Muscle of back (tissue), 13 donors: ENCODE data around the gene CCDC68. TPM values are rescaled to one million over a fixed set of nuclear protein-coding genes. Genes with fewer than 3 reads are reported as not detected.
"Not testable (repeated sequence)": the region's sequence is repeated elsewhere in the genome, so short reads cannot be mapped to it uniquely, and the experiment has no call there.

Source experiments
- DNase-seq, 3 donors: peaks; one replicate each; pipeline versions ENCODE4 v3.0.0 to v3.0.0-alpha.2; 2013
- long read RNA-seq, 9 donors: transcript quantifications; one replicate each; lab custom pipeline, GENCODE V29; 2026
- polyA plus RNA-seq, 10 donors: library from polyadenylated mRNA; unstranded; fragments of 120-200 nt; gene quantifications; one replicate each; pipeline ENCODE4 v1.2.1, GENCODE V29; 2013; ENCODE audit not compliant: insufficient read length in 10 of 10

The CCDC68 gene, protein sequence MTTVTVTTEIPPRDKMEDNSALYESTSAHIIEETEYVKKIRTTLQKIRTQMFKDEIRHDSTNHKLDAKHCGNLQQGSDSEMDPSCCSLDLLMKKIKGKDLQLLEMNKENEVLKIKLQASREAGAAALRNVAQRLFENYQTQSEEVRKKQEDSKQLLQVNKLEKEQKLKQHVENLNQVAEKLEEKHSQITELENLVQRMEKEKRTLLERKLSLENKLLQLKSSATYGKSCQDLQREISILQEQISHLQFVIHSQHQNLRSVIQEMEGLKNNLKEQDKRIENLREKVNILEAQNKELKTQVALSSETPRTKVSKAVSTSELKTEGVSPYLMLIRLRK
- polyA plus RNA-seq = 1 to 10 TPM in 3 of 10 donors, under 1 TPM in 7; 0.29 to 1.5 (median 0.78) TPM
- long read RNA-seq, donor 1 = 0 reads
- long read RNA-seq, donor 2 = 0 reads
- long read RNA-seq, donor 3 = 0 reads
- long read RNA-seq, donor 4 = 0 reads
- long read RNA-seq, donor 5 = 0 reads
- long read RNA-seq, donor 6 = 0 reads
- long read RNA-seq, donor 7 = 0 reads
- long read RNA-seq, donor 8 = 0 reads
- long read RNA-seq, donor 9 = 0 reads

DNA sequence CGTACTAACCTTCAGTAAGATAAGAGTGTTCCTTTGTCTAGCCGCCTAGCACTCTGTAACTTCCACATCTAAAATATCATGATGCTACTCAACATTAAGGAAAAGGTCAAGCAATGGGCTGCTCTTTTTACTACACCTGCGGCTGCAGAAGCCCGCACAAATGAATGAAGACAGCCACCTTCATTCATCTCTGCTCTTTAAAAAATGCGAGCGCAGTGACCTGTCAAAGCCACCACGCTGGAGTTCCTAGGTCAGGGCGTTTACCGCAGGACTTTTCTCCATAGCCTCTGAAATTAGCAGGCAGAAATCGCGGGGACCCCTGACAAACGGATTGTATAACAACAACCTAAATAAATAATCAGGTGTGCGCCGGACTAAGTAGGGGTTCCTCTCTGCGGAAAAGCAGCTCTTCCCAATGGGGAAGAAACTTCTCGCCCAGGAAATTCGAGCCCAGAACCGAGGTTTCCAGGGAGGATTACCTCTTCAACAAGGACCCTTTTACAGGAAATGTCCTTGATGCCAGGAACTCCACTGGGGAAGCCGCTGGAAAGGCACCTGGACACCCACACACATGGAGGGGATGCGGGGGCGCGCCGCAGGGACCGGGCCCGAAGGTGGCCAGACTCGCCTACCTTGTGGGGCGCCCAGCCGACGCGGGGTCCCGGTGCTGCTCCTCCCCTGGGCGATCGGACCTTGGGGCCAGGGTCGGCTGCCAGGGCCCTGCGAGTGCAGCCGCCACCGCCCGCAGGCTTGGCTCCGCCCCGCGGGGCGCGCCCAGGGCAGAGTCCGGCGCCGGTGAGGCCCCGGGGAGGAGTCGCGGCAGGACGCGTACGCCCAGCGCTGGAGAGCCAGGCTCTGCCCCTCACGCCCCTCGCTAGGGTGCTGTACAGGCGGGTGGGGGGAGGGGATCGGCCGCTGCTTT is at the start of gene CCDC68:
CCDC68 (minus strand) TSS at position 758 of the 922 bp plus-strand sequence. CDS start 16,670 bp downstream, outside the sequence.
- DNase-seq = peak in 1 of 3 donors; percentile 46

DNA sequence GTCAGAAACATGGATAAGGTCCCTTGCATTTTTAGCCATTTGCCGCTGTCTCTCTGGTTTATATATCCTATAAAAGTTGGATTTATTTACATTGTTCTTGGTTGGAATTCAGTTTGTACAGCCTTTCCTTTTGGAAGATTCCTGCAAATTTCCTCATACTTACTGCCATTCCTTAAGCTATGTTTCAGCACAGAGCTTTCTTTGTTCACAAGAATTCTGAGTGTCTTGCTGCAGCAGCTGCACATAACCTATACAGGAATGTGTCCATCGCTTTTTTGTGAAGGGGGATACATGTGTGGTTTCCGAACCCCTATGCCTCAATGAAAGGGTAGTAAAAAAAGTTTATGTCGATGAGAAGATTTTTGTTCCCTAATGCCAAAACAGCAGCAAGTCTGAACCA is 48.3 kb upstream of the CCDC68 start:
- DNase-seq = peak in 1 of 3 donors; percentile 22

DNA sequence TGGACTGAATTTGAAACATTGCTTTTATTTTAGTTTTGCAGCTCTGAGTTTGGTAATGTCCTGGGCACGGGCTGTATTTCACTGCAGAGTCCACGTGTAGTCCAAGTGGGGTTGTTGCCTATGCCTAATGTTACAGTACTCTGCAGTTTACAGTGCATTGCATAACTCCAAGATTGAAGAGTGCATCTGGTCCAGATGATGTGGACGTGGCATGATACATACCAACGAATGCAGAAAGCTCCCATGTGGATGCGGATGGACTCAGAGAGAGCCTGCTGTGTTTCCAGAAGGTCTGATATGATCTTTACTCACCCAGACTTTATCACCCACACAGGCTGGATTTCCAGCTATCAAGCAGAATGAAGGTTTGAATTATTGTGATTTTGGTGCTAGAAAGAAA is 44.4 kb upstream of the CCDC68 start:
- no peak for DNase-seq

DNA sequence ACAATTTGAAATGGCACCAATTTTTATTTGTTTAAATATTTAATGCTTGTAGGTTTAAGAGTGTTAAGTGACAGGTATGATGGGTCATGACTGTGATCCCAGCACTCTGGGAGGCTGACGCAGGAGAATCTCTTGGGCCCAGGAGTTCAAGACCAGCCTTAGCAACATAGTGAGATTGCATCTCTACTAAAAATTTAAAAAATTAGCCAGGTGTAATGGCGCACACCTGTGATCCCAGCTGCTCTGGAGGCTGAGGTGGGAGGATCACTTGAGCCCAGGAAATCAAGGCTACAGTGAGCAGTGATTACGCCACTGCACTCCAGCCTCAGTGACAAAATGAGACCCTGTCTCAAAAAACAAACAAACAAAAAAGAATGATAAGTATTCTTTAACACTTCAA is 43.0 kb upstream of the CCDC68 start:
- no peak for DNase-seq

DNA sequence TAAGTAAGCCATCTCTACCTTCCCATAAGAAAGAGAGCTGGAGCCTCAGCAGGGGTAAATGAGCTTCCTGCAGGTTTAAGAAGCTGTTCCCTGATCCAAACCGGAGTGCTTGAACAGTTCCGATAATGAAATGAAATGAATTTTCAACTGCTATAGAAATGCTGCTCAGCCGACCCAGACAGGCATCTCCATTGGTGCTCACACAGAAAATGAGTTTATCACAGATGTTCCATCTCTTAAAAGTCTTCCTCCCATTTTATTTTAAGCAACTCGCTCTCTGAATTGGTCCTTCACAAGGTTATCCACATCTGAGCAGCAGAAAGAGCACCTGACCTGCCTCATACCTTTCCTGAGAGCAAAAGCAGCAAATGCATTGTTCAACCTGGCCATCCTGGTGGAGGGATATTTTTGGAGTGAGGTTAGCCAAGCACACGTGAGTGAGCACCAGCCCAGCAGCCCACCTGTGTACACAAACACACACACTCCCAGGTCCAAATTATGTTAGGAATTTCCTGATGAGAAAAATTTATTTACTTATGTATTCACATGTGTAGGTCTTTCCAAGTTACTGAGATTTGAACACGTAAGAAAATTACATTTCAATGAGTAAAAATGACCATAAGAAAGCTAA is 42.2 kb upstream of the CCDC68 start:
- no peak for DNase-seq

DNA sequence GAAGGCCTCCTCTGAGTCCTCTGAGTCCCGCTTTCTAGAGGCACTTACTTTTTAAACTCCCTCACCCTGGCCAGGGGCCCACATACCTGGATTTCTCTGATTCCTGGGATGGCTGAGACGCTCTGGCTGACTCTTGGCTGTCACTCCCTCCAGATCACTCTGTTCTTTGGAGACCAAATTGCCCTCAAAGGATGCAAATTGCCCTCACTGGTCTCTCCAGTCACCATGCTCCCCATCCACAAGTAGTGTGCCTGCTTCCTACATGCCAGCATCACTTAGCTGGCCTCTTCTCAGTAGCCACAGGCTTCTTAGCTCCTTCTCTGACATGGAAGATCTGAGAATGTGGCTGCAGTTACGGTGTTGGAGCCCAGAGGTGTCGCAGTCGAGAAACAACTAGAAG is 41.3 kb upstream of the CCDC68 start:
- DNase-seq = no peak

DNA sequence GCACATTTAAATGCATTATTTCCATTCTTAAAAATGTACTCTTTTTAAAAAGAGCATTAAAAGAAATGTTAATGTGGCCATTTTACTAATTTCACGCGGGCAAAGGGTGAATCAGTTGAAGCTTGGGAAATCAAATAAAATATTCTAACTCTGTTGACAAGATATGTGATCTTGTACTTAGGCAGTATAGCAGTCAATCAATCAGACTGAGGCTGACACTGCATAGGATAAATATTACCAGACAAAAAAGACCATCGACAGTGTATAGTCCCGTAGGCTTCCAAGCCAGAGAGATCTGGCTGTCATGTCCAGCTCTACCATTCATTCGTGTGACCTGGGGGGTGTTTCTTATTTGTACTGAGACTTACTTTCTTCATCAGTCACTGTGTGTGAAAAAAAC is 39.8 kb upstream of the CCDC68 start:
- DNase-seq = no peak

DNA sequence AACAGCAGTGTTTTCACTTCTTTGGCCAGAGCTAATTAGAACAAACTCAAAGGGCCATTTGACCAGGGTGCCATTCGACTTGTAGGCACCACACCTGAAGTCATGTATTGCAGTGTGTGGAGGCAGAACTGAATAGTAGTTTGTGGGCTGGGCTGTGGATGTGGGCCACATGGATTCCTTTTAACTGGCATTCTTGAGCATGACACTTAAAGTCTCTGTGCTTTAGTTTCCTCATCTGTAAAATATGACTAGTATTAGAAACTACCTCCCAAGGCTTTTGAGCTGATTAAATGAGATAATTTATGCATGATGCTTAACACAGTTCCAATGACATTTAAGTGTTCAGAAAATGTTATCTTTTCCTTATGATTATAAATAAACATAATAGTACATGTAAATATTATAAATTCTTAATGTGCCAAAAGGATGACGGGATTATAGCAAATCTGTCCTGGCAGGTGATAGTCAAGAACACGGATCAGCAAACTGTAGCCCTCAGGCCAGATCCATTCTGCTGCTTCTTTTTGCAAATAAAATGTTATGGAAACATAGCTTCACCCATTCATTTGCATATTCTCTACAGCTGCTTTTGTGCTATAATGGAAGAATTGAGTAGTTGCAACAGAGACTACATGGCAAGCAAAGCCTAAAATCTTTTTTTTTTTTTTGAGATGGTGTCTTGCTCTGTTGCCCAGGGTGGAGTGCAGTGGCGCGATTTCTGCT is 36.3 kb upstream of the CCDC68 start:
- DNase-seq = no peak

DNA sequence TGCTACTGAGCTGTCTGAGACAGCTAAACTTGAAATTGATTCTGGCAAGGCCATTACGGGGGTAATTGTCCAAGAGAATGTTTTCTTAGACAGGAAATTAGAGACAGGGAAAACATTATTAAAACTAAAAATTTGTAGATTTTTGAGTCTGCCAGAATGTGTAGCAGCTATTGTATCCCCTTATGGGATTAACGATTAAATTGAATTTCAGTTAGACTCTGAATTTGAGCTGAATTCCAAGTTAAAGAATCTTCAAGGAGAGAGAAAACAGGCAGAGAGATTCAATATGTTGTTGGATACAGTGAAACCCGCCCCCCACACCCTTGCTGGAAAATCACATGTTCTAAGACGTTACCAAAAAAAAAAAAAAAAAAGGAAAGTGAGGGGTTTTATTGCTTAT is 32.7 kb upstream of the CCDC68 start:
- peak in 2 of 3 donors; percentile 38 to 62 for DNase-seq

DNA sequence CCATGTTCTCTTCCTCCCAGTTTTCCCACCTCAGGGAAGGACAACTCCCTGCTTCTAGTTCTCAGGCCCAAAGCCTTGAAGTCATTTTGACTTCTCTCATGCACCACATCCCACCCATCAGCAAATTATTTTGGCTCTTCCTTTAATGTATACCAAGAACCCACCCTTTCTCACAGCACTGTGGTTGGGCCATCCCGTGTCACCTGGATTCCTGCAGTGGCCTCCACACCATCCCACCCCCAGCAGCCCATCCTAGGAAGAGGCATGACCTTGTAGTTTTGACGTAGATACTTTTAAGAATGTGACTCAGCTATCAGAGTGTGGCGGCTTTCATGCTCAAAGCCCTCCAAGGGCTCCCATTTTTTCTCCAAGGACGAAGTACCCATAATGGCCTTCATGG is 25.6 kb upstream of the CCDC68 start:
- no peak for DNase-seq

DNA sequence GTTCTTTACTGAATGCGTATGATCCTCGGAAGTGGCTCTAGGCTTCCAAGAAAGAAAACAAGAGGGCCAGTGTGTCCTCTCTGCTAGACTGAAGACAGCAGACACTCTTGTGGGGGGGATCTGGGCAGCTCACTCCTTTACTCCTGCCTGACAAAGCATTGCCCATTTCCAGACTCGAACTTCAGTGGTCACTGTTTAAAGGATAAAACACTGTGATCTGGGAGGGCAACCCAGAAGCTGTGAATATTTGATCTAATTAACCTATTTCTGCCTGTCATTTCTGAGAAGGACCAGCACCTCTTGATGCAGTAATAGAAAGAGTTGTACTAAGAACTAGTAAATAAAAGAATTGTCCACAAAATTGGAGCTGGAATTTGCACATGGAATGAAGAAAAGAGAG is 24.5 kb upstream of the CCDC68 start:
- no peak for DNase-seq

DNA sequence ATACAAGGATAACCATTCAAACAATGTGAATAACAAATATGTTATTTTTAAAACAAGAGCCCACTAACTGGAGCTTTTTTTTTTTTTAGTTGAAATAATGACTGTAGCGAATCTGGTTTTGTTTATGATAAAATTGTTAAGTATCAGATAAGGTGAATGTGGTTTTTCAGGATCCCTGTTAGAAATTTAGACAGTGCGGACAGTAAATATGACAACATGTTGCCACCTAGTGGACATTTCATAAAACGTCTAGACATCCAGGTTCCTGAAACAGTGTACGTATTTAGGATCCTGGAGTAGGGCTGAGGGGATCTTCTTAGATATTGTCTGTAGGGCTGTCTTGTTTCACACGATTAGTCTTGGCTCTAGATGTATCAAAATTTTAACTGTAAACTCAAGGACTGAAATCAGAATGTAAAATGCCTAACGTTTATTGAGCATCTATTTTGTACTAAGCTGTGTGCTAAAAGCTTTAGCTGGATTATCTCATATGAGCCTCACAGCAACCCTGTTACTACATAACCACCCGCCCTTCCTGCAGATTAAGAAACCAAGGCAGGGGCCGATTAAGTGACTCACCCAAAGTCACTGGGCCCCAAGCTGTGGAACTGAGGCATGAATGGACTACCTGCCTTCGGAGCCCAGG is 23.9 kb upstream of the CCDC68 start:
- DNase-seq = peak; percentile 49 to 69 (median 59)

DNA sequence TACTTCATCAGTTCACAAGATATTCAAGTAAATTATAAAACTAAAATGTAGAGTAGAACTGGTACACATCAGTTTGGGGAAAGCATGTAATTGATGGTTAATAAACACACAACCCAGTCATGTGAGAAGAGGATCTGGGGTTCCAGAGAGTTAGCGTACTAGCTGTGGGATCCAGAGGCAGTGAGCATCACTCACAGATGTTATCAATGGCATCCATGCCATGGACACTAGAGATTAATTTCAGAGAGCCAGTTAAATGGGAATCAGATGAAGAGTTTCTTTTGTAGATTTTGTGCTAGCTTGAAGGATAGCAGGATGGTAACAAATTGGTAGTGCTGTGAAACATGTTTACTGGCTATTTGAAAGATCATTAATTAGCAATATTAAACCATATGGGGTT is 21.8 kb upstream of the CCDC68 start:
- DNase-seq = no peak

DNA sequence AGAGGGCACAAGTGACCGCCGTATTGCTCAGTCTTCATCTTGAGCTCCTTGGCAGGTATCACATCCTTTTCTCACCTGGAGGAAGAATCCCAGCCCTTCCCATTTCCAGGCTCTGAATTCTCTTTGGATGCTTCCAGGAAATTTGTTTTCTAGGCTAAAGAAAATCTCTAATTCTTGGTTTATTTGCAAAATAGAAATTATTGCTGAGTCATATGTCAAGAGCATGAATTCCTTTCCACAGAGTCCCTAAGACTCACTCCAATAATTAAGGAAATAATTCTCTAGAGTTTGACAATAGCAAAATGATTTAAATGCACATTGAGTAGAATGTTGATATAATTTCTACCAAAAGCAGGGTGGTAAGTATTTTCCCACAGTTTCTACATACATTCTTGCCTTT is 16.3 kb upstream of the CCDC68 start:
- no peak for DNase-seq

DNA sequence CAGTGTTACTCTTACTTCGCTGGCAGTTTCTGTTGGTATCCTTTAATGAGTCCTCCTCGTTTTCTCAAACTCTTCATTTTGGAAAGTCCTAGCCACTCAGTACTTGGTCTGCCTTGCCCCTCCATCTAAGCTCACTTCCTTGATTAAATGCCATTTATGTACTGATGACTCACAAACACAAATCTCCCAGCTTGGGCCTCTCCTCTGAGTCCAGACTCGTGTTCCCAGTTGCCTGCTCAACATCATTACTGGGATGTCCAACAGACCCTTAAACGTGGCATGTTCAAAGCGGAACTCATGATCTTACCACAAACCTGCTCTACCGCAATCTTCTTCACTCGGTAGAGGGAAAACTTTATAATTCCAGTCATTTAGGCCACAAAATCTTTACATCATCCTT is 13.8 kb upstream of the CCDC68 start:
- no peak for DNase-seq

DNA sequence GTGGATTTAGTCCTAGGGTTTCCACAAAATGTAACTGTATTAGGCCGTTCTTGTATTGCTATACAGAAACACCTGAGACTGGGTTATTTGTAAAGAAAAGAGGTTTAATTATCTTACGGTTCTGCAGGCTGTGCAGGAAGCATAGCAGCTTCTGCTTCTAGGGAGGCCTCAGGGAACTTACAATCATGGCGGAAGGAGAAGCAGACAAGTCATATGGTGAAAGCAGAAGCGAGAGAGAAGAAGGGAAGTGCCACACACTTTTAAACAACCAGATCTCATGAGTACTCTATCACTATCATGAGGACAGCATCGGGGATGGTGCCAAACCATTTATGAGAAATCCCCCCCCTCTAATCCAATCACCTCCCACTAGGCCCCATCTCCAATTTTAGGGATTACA is 9.5 kb upstream of the CCDC68 start:
- no peak for DNase-seq

DNA sequence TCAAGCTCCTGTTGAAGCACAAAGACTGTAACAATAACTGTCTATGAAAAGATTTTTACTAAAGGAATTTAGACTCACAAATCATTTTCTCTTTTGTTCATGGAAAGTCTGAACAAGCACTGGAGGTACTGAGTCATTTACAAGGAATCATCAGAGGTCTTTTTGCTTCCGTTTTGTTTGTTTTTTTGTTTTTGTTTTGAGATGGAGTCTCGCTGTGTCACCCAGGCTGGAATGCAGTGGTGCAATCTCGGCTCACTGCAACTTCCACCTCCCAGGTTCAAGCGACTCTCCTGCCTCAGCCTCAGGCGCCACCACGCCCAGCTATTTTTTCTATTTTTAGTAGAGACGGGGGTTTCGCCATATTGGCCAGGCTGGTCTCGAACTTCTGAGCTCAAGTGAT is 9.0 kb upstream of the CCDC68 start:
- DNase-seq = not testable (repeated sequence)

DNA sequence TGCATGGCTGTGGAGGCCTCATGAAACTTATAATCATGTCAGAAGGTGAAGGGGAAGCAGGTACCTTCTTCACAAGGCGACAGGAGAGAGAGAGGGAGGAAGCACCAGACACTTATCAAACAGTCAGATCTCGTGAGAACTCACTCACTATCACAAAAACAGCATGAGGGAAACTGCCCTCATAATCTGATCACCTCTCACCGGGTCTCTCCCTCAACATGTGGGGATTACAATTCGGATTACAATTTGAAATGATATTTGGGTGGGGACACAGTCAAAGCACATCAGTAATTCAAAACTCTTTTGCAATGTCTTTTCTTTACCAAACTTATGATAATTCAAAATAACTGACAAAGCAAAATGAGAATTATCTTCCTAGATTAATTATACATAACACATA is 8.5 kb upstream of the CCDC68 start:
- DNase-seq = no peak

DNA sequence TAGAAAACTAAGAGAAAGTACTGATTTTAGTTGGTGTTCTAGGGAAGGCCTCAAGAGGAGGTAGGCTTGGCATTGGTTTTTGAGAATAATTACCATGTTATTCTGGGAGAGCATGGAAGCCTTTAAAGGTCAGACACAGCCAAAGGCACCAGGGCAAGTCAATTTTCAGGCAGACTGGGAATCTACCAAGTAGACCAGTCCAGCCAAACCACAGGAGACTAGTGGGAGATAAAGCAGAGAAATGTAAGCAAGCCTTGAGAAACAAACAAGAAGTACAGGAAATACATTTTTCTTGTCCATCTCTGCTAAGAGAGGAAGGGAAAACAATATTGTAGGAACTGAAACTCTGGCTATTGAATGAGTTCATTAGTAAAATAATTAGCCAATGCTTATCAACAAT is 5.5 kb upstream of the CCDC68 start:
- no peak for DNase-seq

DNA sequence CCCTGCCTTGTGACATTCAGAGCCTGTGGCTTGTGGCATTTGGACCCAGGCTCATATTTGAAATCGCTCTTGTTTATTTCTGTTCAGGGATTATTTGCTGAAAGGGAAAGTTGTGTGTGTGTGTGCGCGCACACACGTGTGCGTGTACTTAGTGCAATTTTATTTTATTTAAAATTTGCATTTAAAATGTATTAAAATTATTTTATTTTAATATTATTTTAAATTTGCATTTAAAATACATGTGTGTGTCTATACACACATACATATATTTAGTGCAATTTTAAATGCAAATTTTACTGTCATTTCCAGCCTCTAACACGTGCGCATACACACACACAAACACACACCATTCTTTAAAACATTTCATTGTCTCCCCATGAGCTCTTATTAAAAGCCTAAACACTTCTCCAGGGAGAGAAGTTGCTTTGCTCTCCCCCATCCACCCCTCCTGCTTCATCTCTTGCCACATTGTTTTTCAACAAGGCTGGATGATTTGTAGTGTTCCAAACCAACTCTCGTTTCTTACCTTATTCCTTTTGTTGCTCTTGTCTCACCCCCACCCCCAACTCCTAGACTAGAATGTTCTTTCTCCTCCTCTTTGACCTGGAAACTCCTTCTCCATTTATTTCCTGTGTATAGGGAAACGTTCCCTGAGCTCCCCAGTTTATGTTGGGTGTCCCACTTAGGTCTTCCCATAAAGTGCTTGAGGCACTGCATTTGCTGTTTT is 3.8 kb upstream of the CCDC68 start:
- no peak for DNase-seq
